IMR-90 (cell line): ENCODE results near the gene IL1RAP.

Experiments
- POLR2A ChIP-seq: IDR thresholded peaks from 2 replicates; pipeline ENCODE4 v1.6.1; 2012; ENCODE audit warnings: mild to moderate bottlenecking, low read depth, low read length
- RFX5 ChIP-seq: IDR thresholded peaks from 2 replicates; pipeline ENCODE4 v1.8.0; 2012; ENCODE audit warnings: low read depth, mild to moderate bottlenecking, low read length, moderate library complexity
- TF ChIP-seq, protein P1 (sequence below): conservative IDR thresholded peaks from 2 replicates; pipeline ENCODE4 v1.5.1; 2012; ENCODE audit warnings: mild to moderate bottlenecking, low read depth, low read length, improper control_type of control experiment

GRCh38 chr3:190645932-190646460 lies 132.1 kb downstream of the IL1RAP start:
- TF ChIP-seq RFX5: no peak
- TF ChIP-seq, protein P1, sequence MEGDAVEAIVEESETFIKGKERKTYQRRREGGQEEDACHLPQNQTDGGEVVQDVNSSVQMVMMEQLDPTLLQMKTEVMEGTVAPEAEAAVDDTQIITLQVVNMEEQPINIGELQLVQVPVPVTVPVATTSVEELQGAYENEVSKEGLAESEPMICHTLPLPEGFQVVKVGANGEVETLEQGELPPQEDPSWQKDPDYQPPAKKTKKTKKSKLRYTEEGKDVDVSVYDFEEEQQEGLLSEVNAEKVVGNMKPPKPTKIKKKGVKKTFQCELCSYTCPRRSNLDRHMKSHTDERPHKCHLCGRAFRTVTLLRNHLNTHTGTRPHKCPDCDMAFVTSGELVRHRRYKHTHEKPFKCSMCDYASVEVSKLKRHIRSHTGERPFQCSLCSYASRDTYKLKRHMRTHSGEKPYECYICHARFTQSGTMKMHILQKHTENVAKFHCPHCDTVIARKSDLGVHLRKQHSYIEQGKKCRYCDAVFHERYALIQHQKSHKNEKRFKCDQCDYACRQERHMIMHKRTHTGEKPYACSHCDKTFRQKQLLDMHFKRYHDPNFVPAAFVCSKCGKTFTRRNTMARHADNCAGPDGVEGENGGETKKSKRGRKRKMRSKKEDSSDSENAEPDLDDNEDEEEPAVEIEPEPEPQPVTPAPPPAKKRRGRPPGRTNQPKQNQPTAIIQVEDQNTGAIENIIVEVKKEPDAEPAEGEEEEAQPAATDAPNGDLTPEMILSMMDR: no peak
- TF ChIP-seq POLR2A: no peak
